ENCODE data around the gene CRACR2B.

Gene CRACR2B

GRCh38 chr11:798093-798713 is 29.5 kb upstream of the CRACR2B start, which contains the start of gene SLC25A22 (continued):
- TF ChIP-seq, protein P1, sequence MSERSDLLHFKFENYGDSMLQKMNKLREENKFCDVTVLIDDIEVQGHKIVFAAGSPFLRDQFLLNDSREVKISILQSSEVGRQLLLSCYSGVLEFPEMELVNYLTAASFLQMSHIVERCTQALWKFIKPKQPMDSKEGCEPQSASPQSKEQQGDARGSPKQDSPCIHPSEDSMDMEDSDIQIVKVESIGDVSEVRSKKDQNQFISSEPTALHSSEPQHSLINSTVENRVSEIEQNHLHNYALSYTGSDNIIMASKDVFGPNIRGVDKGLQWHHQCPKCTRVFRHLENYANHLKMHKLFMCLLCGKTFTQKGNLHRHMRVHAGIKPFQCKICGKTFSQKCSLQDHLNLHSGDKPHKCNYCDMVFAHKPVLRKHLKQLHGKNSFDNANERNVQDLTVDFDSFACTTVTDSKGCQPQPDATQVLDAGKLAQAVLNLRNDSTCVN (tag by site-specific recombination; optimal IDR thresholded peaks at IDR 0.05) = peak; percentile 59
- TF ChIP-seq, protein P2, sequence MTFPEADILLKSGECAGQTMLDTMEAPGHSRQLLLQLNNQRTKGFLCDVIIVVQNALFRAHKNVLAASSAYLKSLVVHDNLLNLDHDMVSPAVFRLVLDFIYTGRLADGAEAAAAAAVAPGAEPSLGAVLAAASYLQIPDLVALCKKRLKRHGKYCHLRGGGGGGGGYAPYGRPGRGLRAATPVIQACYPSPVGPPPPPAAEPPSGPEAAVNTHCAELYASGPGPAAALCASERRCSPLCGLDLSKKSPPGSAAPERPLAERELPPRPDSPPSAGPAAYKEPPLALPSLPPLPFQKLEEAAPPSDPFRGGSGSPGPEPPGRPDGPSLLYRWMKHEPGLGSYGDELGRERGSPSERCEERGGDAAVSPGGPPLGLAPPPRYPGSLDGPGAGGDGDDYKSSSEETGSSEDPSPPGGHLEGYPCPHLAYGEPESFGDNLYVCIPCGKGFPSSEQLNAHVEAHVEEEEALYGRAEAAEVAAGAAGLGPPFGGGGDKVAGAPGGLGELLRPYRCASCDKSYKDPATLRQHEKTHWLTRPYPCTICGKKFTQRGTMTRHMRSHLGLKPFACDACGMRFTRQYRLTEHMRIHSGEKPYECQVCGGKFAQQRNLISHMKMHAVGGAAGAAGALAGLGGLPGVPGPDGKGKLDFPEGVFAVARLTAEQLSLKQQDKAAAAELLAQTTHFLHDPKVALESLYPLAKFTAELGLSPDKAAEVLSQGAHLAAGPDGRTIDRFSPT (tag by site-specific recombination; IDR thresholded peaks at IDR 0.05) = peak; percentile 88
- TF ChIP-seq KLF16 (tag by site-specific recombination; IDR thresholded peaks at IDR 0.05) = 0 out of 2 replicates have a peak, but pooled peaks have one; percentile 21
- peak; percentile 69; the same call in 1 of the 2 replicates for TF ChIP-seq PBX3 (CRISPR knock-in tag; IDR thresholded peaks at IDR 0.05)
- no peak for TF ChIP-seq ZNF544 (tag by site-specific recombination; IDR thresholded peaks at IDR 0.05)
- TF ChIP-seq, protein P3, sequence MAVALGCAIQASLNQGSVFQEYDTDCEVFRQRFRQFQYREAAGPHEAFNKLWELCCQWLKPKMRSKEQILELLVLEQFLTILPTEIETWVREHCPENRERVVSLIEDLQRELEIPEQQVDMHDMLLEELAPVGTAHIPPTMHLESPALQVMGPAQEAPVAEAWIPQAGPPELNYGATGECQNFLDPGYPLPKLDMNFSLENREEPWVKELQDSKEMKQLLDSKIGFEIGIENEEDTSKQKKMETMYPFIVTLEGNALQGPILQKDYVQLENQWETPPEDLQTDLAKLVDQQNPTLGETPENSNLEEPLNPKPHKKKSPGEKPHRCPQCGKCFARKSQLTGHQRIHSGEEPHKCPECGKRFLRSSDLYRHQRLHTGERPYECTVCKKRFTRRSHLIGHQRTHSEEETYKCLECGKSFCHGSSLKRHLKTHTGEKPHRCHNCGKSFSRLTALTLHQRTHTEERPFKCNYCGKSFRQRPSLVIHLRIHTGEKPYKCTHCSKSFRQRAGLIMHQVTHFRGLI (tag by site-specific recombination; IDR thresholded peaks at IDR 0.05) = no peak
- TF ChIP-seq ZNF148 (tag by site-specific recombination; IDR thresholded peaks at IDR 0.05; ENCODE audit: borderline replicate concordance) = no peak
- TF ChIP-seq ZNF785 (tag by site-specific recombination; IDR thresholded peaks at IDR 0.05) = no peak

- Histone ChIP-seq H3K4me1 (ENCODE audit: control insufficient read depth, insufficient read depth, low read length) (peaks cover 6% of the 10 kb centered on the region), H3K4me3 (ENCODE audit: low read depth, low read length) (no peak overlapping the region), H3K9me3 (ENCODE audit: control insufficient read depth, insufficient read depth, low read depth, low read length) (no peaks in the 10 kb centered on the region), H3K27ac (ENCODE audit: extremely low read depth, low read depth, low read length) (no peak overlapping the region), H3K36me3 (ENCODE audit: control insufficient read depth in 2 of 2, insufficient read depth in 1 of 2, low read length in 2 of 2) (peaks cover 0 to 54% of the 10 kb centered on the region in 2 experiments; a peak in 1 of 3 replicates)
- CTCF ChIA-PET = interaction anchor here (1.2 kb wide), 1 partner anchor 11 kb away, joined by 6 read pairs; no protein-coding TSS in a partner anchor
- POLR2A ChIA-PET = interaction anchor here (1.3 to 1.5 kb wide), 2 partner anchors 9 to 21 kb away, joined by 3 read pairs; partner anchors contain the start of gene RPLP2
- TF ChIP-seq, protein P4, sequence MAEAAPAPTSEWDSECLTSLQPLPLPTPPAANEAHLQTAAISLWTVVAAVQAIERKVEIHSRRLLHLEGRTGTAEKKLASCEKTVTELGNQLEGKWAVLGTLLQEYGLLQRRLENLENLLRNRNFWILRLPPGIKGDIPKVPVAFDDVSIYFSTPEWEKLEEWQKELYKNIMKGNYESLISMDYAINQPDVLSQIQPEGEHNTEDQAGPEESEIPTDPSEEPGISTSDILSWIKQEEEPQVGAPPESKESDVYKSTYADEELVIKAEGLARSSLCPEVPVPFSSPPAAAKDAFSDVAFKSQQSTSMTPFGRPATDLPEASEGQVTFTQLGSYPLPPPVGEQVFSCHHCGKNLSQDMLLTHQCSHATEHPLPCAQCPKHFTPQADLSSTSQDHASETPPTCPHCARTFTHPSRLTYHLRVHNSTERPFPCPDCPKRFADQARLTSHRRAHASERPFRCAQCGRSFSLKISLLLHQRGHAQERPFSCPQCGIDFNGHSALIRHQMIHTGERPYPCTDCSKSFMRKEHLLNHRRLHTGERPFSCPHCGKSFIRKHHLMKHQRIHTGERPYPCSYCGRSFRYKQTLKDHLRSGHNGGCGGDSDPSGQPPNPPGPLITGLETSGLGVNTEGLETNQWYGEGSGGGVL (tag by site-specific recombination; IDR thresholded peaks at IDR 0.05) = no peak
- TF ChIP-seq ZBTB49 (tag by site-specific recombination; IDR thresholded peaks at IDR 0.05; ENCODE audit: low read depth) = no peak
- no peak for TF ChIP-seq ZBTB48 (tag by site-specific recombination; IDR thresholded peaks at IDR 0.05)
- 0 out of 2 replicates have a peak, but pooled peaks have one; percentile 23 for TF ChIP-seq KLF8 (tag by site-specific recombination; IDR thresholded peaks at IDR 0.05)
- no peak for TF ChIP-seq ZNF596 (tag by site-specific recombination; IDR thresholded peaks at IDR 0.05)
- TF ChIP-seq, protein P2 (tag by site-specific recombination; IDR thresholded peaks at IDR 0.05) = 0 out of 2 replicates have a peak, but pooled peaks have one; percentile 15
These were observed 27.9 kb upstream of the CRACR2B start for GRCh38 chr11:799641-800316.

Data from HEK293 (cell line).